ENCODE data around the gene L1CAM.
A peak's percentile ranks its signal among the peaks of the same experiment; 100 is the strongest.

Gene L1CAM

GRCh38 chrX:153876112-153876491 is 9.9 kb downstream of the L1CAM start:
- DNase-seq = no peak

DNA sequence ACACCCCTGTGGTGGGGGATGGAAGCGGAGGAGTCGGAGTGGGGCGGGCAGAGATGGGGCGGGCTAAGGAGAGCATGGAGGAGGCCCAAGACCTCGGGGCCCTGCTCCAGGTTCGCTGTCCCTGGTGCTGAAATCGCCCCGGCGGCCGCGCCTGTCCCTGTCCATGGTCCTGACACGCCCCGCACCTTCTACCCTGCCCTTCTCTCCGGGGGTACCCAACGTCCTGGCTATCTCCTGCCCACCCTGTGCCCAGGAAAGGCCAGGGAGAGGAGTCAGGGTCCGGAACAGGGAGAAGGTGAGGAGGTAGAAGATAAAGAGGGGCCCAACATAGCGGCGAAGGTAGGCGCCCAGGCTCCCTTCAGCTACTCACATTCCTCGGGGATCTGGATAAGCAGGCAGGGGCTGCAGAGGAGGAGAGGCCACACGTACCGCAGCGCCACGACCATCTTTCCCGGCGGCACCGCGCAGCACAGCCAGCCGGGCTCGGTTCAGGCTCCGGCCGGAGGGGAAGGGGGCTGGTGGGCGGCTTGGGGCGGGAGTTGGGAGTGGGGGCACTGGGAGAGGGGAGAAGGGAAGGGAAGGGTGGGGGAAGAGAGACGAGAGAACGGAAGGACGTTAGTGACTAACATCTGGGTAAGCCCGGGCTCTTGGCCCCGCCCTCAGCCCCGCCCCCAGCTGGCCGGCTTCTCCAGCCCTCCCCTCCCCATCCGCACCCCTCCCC is 10.4 kb downstream of the L1CAM start:
- peak; percentile 8 for DNase-seq

DNA sequence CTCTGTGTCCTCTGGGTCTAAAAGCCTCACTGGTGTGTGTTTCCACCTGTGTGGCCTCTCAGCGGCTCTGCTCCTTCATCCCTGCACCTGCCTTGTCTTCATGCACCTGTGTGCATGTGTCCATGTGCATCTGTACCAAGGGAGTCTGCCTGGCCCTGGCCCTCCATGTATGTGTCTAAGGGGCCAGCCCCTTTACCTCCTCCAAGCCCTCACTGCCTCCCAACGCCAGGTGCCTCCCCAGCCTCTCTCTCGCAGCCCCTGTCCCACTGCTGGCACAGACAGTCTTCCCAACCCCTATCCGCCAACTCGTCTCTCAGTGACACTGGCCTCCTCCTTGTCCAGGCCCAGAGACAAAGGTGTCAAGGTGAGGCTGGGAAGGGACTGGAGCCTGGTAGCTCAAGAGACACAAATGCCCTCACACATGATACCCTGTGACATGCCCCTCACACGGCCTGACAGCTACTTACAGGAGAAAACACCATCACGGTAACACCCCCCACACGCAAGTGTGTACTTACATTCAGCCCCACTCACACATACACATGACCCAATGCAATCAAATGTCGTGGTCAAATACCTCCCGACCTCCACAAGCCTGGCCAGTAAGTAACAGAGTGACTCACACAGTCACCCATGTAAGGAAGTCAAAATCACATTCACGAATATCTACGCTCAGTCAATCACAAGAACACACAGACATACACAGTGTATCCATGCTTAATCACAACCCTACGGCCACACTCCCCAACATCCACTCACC is 11.4 kb downstream of the L1CAM start:
- DNase-seq = no peak

GRCh38 chrX:153874085-153874365 is 11.9 kb downstream of the L1CAM start:
- no peak for DNase-seq

DNA sequence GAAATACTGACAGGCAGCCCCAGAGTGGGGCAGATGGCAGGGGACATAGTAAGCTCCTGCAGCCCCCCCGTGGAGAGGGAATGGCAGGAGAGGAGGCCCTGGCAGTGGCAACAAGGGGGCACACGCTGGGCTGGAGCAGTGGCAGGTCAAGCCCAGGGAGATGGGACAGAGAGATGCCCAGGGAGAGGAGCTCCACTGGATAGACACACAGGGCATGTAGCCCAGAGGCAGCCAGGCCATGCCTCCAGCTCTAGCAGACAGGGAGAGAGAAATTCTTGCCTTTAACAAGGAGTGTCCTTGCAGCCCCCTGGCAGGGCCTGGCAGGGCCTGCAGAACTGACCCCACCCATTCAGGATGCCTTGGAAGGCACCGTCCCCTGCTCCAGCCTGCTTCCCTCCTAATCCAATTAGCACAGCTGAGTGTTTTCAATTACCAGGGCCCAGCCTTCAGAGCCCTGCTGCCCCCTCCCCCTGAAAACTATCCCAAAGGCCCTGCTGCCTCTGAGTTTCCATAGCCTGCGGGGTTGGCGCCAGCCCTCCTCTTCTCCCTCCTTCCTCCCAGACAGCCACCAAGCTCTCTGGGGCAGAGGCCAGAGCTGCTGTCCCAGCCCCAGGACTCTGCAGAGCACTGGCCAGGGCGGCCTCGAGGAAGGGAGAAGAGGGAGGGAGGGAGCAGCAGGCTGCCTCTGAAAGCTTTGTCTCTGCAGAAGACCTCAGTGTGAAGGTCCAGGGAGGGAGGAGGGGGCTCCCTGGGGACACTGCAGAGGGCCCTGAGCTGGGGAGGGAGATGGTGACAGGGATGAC is 12.5 kb downstream of the L1CAM start:
- DNase-seq = no peak

GRCh38 chrX:153871946-153872878 is 13.8 kb downstream of the L1CAM start:
- DNase-seq = no peak

- DNase-seq = no peak
Measured at GRCh38 chrX:153871451-153871850, 14.5 kb downstream of the L1CAM start.

GRCh38 chrX:153870791-153871360 is 15.1 kb downstream of the L1CAM start:
- DNase-seq = no peak

DNA sequence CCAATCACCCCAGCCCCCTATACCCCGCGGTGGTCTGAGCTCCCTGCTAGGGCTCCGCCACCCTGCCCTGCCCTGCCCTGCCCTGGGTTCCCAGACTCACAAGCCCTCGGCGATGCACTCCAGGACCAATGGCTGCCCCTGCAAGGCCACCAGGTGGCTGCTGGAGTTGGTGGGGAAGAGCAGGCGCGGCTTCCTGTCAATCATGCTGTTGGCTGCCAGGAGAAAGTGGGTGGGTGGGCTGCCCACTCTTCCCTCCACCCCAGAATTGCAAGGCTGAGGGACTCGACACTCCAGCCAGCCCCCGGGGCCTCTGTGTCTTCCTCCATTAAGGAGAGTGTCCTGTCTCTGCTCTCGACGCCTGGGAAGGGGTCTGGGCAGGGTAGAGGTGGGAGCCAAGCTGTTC is 15.7 kb downstream of the L1CAM start:
- DNase-seq = no peak

GRCh38 chrX:153869473-153870287 is 16.3 kb downstream of the L1CAM start:
- DNase-seq = no peak

DNA sequence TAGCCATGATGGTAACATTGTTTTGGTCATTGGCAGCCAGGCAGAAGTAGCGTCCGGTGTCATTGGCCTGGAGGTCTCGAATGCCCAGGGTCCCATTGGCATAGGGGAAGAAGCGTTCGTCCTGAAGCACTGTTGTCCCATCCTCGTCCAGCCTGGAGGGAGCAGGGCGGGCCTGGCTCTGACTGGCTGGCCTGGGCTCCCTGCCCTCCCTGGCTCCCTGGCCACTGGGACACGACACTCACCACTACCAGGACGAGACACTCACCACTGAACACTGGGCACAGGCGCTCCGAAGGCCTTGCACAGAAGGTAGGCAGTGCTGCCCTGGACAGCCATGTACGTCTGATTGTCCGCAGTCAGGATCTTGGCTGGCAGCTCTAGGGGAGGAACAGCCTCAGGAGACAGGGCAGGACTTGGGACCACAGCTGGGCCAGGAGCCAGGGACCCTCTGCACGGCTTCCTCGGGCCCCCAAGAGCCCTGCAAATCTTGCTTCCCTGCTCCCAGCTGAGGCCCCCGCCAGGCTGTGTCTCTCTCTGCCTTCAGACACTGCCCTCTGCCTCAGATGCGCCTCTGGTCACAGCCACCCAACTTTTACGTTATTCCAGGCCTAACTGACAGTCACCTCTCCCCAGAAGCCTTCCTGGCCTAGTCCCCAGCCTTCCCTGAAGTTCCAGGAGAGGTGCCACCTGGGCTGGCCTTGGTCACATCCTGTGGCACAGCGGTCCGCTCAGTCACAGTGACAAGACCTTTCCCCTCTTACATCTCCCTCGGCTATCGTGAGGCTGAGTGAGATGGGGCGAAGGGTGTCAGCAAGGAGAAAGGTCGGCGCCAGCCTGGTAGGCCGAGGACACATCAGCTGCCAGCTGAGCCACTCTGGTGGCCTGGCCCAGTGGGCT is 17.1 kb downstream of the L1CAM start:
- no peak for DNase-seq

- no peak for DNase-seq
Measured at GRCh38 chrX:153867671-153868070, 18.3 kb downstream of the L1CAM start.

- DNase-seq = no peak
Measured at GRCh38 chrX:153867139-153867538, 18.8 kb downstream of the L1CAM start.

GRCh38 chrX:153866302-153867019 is 19.5 kb downstream of the L1CAM start:
- DNase-seq = no peak

GRCh38 chrX:153865685-153866084 is 20.3 kb downstream of the L1CAM start:
- no peak for DNase-seq

DNA sequence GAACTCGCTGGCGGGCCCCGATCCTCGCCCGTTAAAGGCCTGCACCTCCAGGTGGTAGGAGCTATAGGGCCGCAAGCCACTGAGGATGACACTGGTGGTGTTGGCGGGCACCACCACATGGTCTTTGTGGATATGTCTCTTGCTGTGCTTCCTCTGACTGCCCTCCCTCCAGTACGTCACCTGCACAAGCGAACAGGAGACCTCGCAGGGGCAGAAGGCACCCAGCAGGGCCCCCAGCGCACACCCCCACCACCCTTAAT is 20.7 kb downstream of the L1CAM start:
- no peak for DNase-seq

DNA sequence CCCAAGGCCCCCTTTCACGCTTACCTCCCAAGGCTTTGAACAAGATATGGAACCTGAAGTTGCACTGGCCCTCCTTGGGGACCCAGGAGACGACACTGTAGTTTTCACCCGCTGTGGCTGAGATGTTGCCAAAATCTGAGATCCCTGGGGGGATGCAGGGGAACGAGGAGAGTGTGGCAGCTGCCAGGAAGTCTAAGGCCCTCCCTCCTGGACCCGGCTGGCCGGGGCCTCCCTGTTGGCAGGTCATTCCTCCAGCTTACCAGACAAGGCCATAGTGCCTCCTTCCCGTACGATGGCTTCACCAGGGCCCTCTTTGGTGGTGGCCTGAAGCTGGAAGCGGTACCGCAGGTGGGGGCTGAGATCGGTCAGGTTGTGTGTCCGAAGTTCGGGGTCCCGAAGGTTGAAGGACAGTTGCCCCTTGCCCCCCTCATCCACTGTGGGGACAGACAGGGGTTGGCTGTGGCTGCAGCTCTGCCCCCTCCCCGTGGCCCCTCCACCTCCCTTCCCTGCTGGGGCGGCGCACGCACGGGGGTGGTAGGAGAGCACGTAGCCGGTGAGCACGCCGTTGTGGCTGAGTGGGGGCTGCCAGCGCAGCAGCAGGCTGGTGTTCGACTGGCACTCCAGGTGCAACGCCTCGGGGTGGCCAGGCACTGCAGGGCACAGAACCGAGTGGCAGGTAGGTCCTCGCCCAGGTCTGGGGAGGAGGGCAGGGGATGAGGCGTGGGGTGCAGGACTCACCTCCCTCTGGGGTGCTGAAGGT is 21.2 kb downstream of the L1CAM start:
- DNase-seq = no peak

- no peak for DNase-seq
Measured at GRCh38 chrX:153864101-153864500, 21.9 kb downstream of the L1CAM start.

DNA sequence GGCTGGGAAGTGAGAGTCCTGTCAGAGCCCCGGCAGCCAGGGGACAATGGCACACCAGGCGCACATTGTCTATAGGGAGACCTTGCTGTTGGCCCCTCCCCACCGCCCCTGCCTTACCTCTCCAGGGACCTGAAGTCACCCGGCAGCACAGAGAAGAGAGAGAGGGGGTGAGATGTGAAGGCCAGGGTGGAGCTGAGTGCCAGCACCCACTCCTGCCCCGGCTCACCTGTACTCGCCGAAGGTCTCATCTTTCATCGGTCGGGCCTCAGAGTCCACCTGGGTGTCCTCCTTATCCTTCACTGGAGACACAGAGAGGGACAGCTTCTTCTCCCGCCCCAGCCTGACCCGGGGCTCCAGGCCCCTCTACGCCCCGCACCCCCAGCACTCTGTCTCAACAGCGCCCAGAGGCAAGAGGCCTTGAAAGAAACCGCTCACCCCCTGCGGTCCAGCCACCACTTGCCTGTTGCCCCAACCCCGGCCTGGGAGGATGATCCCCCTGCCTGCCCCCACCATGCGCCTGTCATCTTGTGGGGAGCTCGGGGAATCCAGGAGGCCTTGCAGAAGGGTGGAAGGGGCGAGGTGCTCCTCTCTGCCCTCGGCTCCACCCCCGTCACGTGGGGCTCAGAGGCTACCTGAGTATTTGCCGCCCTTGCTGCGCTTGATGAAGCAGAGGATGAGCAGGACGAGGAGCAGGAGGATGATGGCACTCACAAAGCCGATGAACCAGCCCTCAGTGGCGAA is 22.6 kb downstream of the L1CAM start:
- DNase-seq = no peak

All from fibroblast of skin of right quadriceps (primary cell).